BLaER1 (cell line): ENCODE measurements around the gene DGKB.
A peak's percentile ranks its signal among the peaks of the same experiment; 100 is the strongest.

Experiments
- H3K27ac ChIP-seq: shearing (Covaris generic); formaldehyde crosslinking; 2 replicates; pipeline ENCODE4 v1.8.1; 2022
- H3K27me3 ChIP-seq: shearing (Covaris generic); formaldehyde crosslinking; 2 replicates; pipeline ENCODE4 v1.8.1; 2022
- H3K36me3 ChIP-seq: shearing (Covaris generic); formaldehyde crosslinking; 2 replicates; pipeline ENCODE4 v1.8.1; 2022
- H3K4me1 ChIP-seq: shearing (Covaris generic); formaldehyde crosslinking; 2 replicates; pipeline ENCODE4 v1.8.1; 2022
- H3K4me2 ChIP-seq: shearing (Covaris generic); formaldehyde crosslinking; 2 replicates; pipeline ENCODE4 v1.8.1; 2022
- H3K4me3 ChIP-seq: shearing (Covaris generic); formaldehyde crosslinking; 2 replicates; pipeline ENCODE4 v1.8.1; 2022
- H3K9ac ChIP-seq: shearing (Covaris generic); formaldehyde crosslinking; 2 replicates; pipeline ENCODE4 v1.8.1; 2022
- H3K9me3 ChIP-seq: shearing (Covaris generic); formaldehyde crosslinking; 2 replicates; pipeline ENCODE4 v1.8.1; 2022
- H4K20me1 ChIP-seq: shearing (Covaris generic); formaldehyde crosslinking; 2 replicates; pipeline ENCODE4 v1.8.1; 2022
- Cebpa-rat ChIP-seq: shearing (Covaris generic); IDR thresholded peaks from 2 replicates; pipeline ENCODE4 v1.8.1; 2022

DGKB gene

GRCh38 chr7:14275356-14275755 is 627.2 kb downstream of the DGKB start:
- H4K20me1 ChIP-seq: no peaks in the 10 kb centered on the region
- no peaks in the 10 kb centered on the region for H3K9me3 ChIP-seq
- no peak overlapping the region for H3K4me3 ChIP-seq
- no peak overlapping the region for H3K9ac ChIP-seq
- no peak overlapping the region for H3K27ac ChIP-seq
- no peaks in the 10 kb centered on the region for H3K4me1 ChIP-seq
- H3K4me2 ChIP-seq: no peak overlapping the region
- TF ChIP-seq Cebpa-rat: no peak
- H3K36me3 ChIP-seq: no peaks in the 10 kb centered on the region
- H3K27me3 ChIP-seq: no peaks in the 10 kb centered on the region

GRCh38 chr7:14271441-14271840 is 631.1 kb downstream of the DGKB start:
- Histone ChIP-seq H3K9me3 (no peaks in the 10 kb centered on the region), H3K9ac (no peak overlapping the region), H3K27ac (no peak overlapping the region), H3K27me3 (no peaks in the 10 kb centered on the region), H3K4me3 (no peak overlapping the region), H3K4me1 (no peaks in the 10 kb centered on the region), H3K4me2 (no peak overlapping the region), H4K20me1 (no peaks in the 10 kb centered on the region), H3K36me3 (no peaks in the 10 kb centered on the region)
- TF ChIP-seq Cebpa-rat: no peak

- TF ChIP-seq Cebpa-rat: no peak
- H4K20me1 ChIP-seq: no peaks in the 10 kb centered on the region
- no peaks in the 10 kb centered on the region for H3K36me3 ChIP-seq
- no peaks in the 10 kb centered on the region for H3K9me3 ChIP-seq
- no peak overlapping the region for H3K9ac ChIP-seq
- H3K27me3 ChIP-seq: no peaks in the 10 kb centered on the region
- H3K4me1 ChIP-seq: no peaks in the 10 kb centered on the region
- H3K27ac ChIP-seq: no peak overlapping the region
- H3K4me3 ChIP-seq: no peak overlapping the region
- H3K4me2 ChIP-seq: no peak overlapping the region
These were observed 632.5 kb downstream of the DGKB start for GRCh38 chr7:14270099-14270498.

GRCh38 chr7:14260011-14260410 is 642.5 kb downstream of the DGKB start:
- no peaks in the 10 kb centered on the region for H3K4me1 ChIP-seq
- H3K9ac ChIP-seq: no peak overlapping the region
- H3K27me3 ChIP-seq: no peaks in the 10 kb centered on the region
- H3K36me3 ChIP-seq: no peaks in the 10 kb centered on the region
- no peaks in the 10 kb centered on the region for H4K20me1 ChIP-seq
- no peaks in the 10 kb centered on the region for H3K9me3 ChIP-seq
- H3K4me2 ChIP-seq: no peak overlapping the region
- no peak overlapping the region for H3K4me3 ChIP-seq
- no peak for TF ChIP-seq Cebpa-rat
- no peak overlapping the region for H3K27ac ChIP-seq

- no peak for TF ChIP-seq Cebpa-rat
- H3K4me3 ChIP-seq: no peak overlapping the region
These were observed 643.7 kb downstream of the DGKB start for GRCh38 chr7:14258861-14259260.

GRCh38 chr7:14258441-14258840 is 644.1 kb downstream of the DGKB start:
- no peaks in the 10 kb centered on the region for H3K9me3 ChIP-seq
- H3K9ac ChIP-seq: no peak overlapping the region
- TF ChIP-seq Cebpa-rat: no peak
- no peak overlapping the region for H3K4me2 ChIP-seq
- no peak overlapping the region for H3K27ac ChIP-seq
- H3K4me1 ChIP-seq: no peaks in the 10 kb centered on the region
- no peaks in the 10 kb centered on the region for H4K20me1 ChIP-seq
- no peaks in the 10 kb centered on the region for H3K27me3 ChIP-seq
- H3K36me3 ChIP-seq: no peaks in the 10 kb centered on the region
- no peak overlapping the region for H3K4me3 ChIP-seq

More at GRCh38 chr7:14258861-14259260, 643.7 kb downstream of the DGKB start:
- H3K27ac ChIP-seq: no peak overlapping the region
- H3K9ac ChIP-seq: no peak overlapping the region
- H3K36me3 ChIP-seq: no peaks in the 10 kb centered on the region
- H4K20me1 ChIP-seq: no peaks in the 10 kb centered on the region
- no peaks in the 10 kb centered on the region for H3K27me3 ChIP-seq
- no peak overlapping the region for H3K4me2 ChIP-seq
- no peaks in the 10 kb centered on the region for H3K4me1 ChIP-seq
- H3K9me3 ChIP-seq: no peaks in the 10 kb centered on the region

- no peaks in the 10 kb centered on the region for H3K4me1 ChIP-seq
- no peak for TF ChIP-seq Cebpa-rat
- no peak overlapping the region for H3K4me2 ChIP-seq
- H3K9ac ChIP-seq: no peak overlapping the region
- H3K36me3 ChIP-seq: no peaks in the 10 kb centered on the region
- H3K27ac ChIP-seq: no peak overlapping the region
- H4K20me1 ChIP-seq: no peaks in the 10 kb centered on the region
- H3K4me3 ChIP-seq: no peak overlapping the region
- H3K27me3 ChIP-seq: no peaks in the 10 kb centered on the region
- H3K9me3 ChIP-seq: no peaks in the 10 kb centered on the region
These were observed 650.1 kb downstream of the DGKB start for GRCh38 chr7:14252458-14252857.

GRCh38 chr7:14242175-14242574 is 660.4 kb downstream of the DGKB start:
- Histone ChIP-seq H3K4me1 (no peaks in the 10 kb centered on the region), H3K27ac (no peak overlapping the region), H3K27me3 (no peaks in the 10 kb centered on the region)

GRCh38 chr7:14236834-14237233 is 665.7 kb downstream of the DGKB start:
- no peaks in the 10 kb centered on the region for H4K20me1 ChIP-seq
- H3K4me2 ChIP-seq: no peak overlapping the region

More at GRCh38 chr7:14242175-14242574, 660.4 kb downstream of the DGKB start:
- no peak overlapping the region for H3K4me2 ChIP-seq
- H3K4me3 ChIP-seq: no peak overlapping the region
- no peaks in the 10 kb centered on the region for H4K20me1 ChIP-seq
- H3K9me3 ChIP-seq: no peaks in the 10 kb centered on the region
- no peaks in the 10 kb centered on the region for H3K36me3 ChIP-seq
- no peak overlapping the region for H3K9ac ChIP-seq
- TF ChIP-seq Cebpa-rat: no peak

GRCh38 chr7:14235056-14235455 is 667.5 kb downstream of the DGKB start:
- Histone ChIP-seq H3K27ac (no peak overlapping the region), H4K20me1 (no peaks in the 10 kb centered on the region), H3K4me2 (no peak overlapping the region), H3K9me3 (no peaks in the 10 kb centered on the region), H3K4me3 (no peak overlapping the region), H3K9ac (no peak overlapping the region), H3K36me3 (no peaks in the 10 kb centered on the region), H3K27me3 (no peaks in the 10 kb centered on the region), H3K4me1 (peaks cover 7% of the 10 kb centered on the region)
- TF ChIP-seq Cebpa-rat: no peak

More at GRCh38 chr7:14236834-14237233, 665.7 kb downstream of the DGKB start:
- Histone ChIP-seq H3K36me3 (no peaks in the 10 kb centered on the region), H3K4me3 (no peak overlapping the region), H3K9ac (no peak overlapping the region), H3K27ac (no peak overlapping the region), H3K27me3 (no peaks in the 10 kb centered on the region), H3K9me3 (no peaks in the 10 kb centered on the region), H3K4me1 (peaks cover 7% of the 10 kb centered on the region)
- TF ChIP-seq Cebpa-rat: no peak

- H3K27me3 ChIP-seq: no peaks in the 10 kb centered on the region
- no peak for TF ChIP-seq Cebpa-rat
- no peaks in the 10 kb centered on the region for H3K36me3 ChIP-seq
- no peak overlapping the region for H3K27ac ChIP-seq
- no peaks in the 10 kb centered on the region for H4K20me1 ChIP-seq
- H3K4me2 ChIP-seq: peak overlapping the region; percentile 31; the same call in 1 of the 2 replicates
- H3K4me1 ChIP-seq: peaks cover 7% of the 10 kb centered on the region
- no peak overlapping the region for H3K9ac ChIP-seq
- H3K9me3 ChIP-seq: no peaks in the 10 kb centered on the region
- no peak overlapping the region for H3K4me3 ChIP-seq
These were observed 668.6 kb downstream of the DGKB start for GRCh38 chr7:14233868-14234369.
